ENCODE measurements around the gene CFAP97D1.

CFAP97D1 gene

DNA sequence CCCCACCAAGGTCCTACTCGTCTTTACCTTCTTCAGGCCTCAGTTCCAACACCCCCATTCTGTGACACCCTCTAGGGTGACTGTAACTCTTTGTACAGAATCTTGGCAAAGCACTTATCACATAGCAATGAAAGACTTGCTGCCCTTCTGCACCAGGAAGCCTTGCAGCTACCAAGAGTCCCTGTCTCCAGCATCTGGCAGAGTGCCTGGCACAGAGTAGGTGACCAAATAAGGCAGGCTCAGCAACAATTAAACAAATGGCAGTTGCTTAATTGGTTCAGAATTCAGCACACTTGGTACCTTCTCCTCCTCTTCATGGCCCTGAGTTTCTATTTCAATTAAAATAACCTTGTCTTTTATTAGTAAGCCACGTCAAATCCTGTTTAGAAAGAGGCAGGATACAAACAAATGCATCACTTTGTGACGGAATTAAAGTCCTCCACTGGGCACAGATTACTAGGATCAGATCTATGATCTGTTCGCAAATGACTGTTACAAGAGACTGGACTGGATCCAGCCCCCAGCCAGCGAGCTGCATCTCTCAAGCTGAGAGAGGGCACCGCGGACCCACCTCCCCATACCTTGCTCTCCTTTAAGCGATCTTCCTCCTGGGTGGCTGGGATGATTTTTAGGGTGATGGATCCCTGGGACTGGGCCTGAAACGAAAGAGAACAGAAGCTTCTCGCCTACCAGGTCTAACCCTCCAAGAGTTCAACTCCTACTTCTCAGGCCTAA is 43.3 kb downstream of the CFAP97D1 start:
- peak overlapping the region; percentile 27 for H3K27ac ChIP-seq
- POLR2A ChIA-PET (ENCODE audit: low non-redundant PET): no interaction called here
- DNase-seq (ENCODE audit: low spot score): no peak
- TF ChIP-seq, protein P1, sequence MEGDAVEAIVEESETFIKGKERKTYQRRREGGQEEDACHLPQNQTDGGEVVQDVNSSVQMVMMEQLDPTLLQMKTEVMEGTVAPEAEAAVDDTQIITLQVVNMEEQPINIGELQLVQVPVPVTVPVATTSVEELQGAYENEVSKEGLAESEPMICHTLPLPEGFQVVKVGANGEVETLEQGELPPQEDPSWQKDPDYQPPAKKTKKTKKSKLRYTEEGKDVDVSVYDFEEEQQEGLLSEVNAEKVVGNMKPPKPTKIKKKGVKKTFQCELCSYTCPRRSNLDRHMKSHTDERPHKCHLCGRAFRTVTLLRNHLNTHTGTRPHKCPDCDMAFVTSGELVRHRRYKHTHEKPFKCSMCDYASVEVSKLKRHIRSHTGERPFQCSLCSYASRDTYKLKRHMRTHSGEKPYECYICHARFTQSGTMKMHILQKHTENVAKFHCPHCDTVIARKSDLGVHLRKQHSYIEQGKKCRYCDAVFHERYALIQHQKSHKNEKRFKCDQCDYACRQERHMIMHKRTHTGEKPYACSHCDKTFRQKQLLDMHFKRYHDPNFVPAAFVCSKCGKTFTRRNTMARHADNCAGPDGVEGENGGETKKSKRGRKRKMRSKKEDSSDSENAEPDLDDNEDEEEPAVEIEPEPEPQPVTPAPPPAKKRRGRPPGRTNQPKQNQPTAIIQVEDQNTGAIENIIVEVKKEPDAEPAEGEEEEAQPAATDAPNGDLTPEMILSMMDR (conservative IDR thresholded peaks at IDR 0.05; ENCODE audit: low read depth): no peak
- CTCF ChIA-PET: interaction anchor here (0.5 to 0.6 kb wide), 2 partner anchors 8 to 621 kb away, joined by 4 read pairs; no protein-coding TSS in a partner anchor

DNA sequence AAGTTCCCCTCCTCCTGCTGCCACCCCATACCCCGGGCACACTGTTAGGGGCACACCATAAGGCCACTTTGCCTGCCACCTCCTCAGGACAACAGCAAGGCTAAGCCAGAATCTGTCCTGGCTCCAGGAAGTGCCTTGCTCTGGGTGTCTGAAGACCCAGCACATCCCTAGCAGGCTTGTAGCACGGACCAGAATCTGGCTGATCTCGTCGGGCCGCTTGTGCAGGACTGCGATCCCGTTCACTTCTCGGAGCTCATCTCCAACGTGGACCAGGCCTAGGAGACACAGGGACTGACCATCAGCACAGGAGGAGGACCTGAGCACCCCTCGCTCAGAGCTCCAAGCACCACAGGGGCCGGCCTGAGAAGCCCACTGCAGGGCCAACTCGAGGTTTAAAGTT is 45.3 kb downstream of the CFAP97D1 start:
- no peak for DNase-seq (ENCODE audit: low spot score)
- POLR2A ChIA-PET (ENCODE audit: low non-redundant PET): no interaction called here
- CTCF ChIA-PET: interaction anchor here (0.6 to 0.7 kb wide), 2 partner anchors 108 to 369 kb away, joined by 3 to 6 read pairs; no protein-coding TSS in a partner anchor
- TF ChIP-seq, protein P1 (conservative IDR thresholded peaks at IDR 0.05; ENCODE audit: low read depth): no peak
- no peak overlapping the region for H3K27ac ChIP-seq

DNA sequence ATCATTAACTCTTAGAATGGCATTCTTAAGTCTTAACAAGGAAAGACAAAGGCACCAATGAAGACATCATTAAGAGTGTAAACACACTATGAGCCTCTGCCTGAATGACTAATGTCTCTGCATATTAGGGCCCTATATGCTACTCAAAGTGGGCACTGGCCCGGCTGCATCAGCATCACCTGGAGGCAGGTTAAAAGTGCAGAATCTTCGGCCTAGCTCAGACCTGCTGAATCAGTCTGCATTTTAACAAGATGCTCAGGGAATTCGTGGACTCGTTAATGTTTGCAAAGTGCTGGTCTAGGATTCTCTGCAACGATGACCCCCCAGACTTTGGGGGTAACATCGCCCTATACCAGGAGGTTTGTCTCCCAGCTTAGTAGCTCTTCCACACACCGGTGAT is 46.0 kb downstream of the CFAP97D1 start:
- ChIA-PET POLR2A (ENCODE audit: low non-redundant PET) (no interaction called here), CTCF (interaction anchor here (0.6 kb wide), 2 partner anchors 11 to 108 kb away, joined by 3 to 6 read pairs; no protein-coding TSS in a partner anchor)
- TF ChIP-seq, protein P1 (conservative IDR thresholded peaks at IDR 0.05; ENCODE audit: low read depth): no peak
- no peak for DNase-seq (ENCODE audit: low spot score)
- no peak overlapping the region for H3K27ac ChIP-seq

DNA sequence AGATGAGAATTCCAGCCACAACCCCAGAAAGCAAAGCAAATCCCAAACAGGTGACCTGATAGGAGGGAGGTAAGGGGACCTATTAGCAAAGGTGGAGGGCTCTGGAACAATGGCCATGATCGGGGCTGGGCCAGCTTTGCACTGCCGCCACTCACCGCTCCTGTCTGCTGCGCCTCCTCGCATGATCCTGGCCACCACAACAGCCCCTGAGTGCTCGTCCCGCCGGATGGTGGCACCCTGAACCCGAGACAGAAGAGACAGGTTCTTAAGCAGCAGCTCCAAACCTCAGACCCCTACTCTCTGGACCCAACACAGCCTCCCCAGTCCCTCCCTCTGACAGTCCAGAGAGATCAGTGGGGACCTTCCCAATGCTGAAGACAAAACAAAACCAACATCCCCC is 47.4 kb downstream of the CFAP97D1 start:
- ChIA-PET CTCF (interaction anchor here (1.2 to 4.0 kb wide), 2 partner anchors 19 to 51 kb away, joined by 6 to 14 read pairs; partner anchors contain the start of gene CD300LG), POLR2A (ENCODE audit: low non-redundant PET) (no interaction called here)
- TF ChIP-seq, protein P1 (conservative IDR thresholded peaks at IDR 0.05; ENCODE audit: low read depth): no peak

DNA sequence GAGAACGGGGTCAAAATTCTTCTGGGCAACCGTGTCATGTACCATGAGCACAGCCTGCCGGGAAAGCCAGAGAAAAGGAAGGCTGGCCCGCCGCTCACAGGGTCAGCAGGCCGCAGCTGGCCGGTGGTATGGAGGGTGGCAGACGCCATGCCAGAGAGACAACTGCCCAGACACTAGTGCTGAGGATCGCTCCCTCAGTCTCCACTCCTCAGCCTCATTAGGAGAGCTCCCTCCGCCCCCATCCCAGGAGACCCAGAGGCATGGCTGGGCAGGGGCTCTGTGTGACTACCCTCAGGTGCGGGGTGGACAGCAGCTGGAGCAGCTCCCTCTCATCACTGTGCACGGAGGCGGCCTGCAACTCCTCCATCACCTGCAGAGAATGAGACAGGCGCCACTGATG is 49.5 kb downstream of the CFAP97D1 start:
- ChIA-PET POLR2A (ENCODE audit: low non-redundant PET) (no interaction called here), CTCF (interaction anchor here (4.0 kb wide), 1 partner anchor 17 kb away, joined by 14 read pairs; the partner anchor contains the start of gene CD300LG)
- no peak for DNase-seq (ENCODE audit: low spot score)
- no peak overlapping the region for H3K27ac ChIP-seq
- TF ChIP-seq, protein P1 (conservative IDR thresholded peaks at IDR 0.05; ENCODE audit: low read depth): no peak

More for the DNA sequence above, 47.4 kb downstream of the CFAP97D1 start:
- no peak overlapping the region for H3K27ac ChIP-seq
- DNase-seq (ENCODE audit: low spot score): no peak

DNA sequence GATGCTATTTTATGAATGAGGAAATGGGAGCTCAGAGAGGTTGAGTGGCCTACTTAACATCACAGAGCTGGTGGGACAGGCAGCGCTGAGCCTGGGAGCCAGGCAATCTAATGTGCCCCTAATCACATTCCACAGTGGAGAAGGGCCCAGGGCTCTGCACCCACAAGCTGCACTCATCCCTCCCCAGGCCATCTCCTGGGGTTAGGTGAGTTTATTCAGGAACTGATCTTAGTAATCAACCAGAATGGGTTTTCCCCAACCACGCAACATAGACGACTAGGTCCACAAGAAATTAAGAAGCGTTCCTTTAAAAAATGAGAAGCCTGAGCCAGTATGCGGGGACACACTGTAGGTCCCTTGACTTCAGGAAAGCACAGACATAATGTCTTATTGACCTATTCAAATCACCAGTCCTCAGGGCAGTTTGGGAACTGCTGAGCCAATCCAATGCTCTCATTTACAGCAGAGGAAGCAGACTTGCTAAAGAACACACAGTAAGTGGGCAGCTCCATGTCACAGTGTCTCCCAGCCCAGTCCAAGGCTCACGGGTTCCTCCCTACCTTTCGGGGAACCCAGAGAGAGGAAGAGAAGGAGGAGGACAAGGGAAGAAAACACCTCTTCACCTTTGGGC is 50.4 kb downstream of the CFAP97D1 start:
- peak overlapping the region; percentile 70; the same call in 1 of the 2 replicates for H3K27ac ChIP-seq
- TF ChIP-seq, protein P1 (conservative IDR thresholded peaks at IDR 0.05; ENCODE audit: low read depth): no peak
- ChIA-PET POLR2A (ENCODE audit: low non-redundant PET) (no interaction called here), CTCF (interaction anchor here (4.0 kb wide), 1 partner anchor 16 kb away, joined by 14 read pairs; the partner anchor contains the start of gene CD300LG)
- no peak for DNase-seq (ENCODE audit: low spot score)
